ENCODE results near the gene ZNF334.

Gene ZNF334

GRCh38 chr20:46550461-46550860, 37.1 kb upstream of the ZNF334 start, which contains the start of gene OCSTAMP:
OCSTAMP (minus strand) TSS chr20:46550654; CDS start chr20:46550560, 94 bp downstream.
- TF ChIP-seq CTCF (conservative IDR thresholded peaks at IDR 0.05) (no peak), ZFX (IDR thresholded peaks at IDR 0.05) (no peak)
- no peak within 1 kb of the TSS for H3K27ac ChIP-seq

- no peak overlapping the region for H3K27ac ChIP-seq
- no peak for TF ChIP-seq ZFX (IDR thresholded peaks at IDR 0.05)
- peak; percentile 39 for TF ChIP-seq CTCF (conservative IDR thresholded peaks at IDR 0.05)
Observed at GRCh38 chr20:46549188-46549972, 36.0 kb upstream of the ZNF334 start.

GRCh38 chr20:46548688-46549087, 35.3 kb upstream of the ZNF334 start:
- TF ChIP-seq ZFX (IDR thresholded peaks at IDR 0.05) (no peak), CTCF (conservative IDR thresholded peaks at IDR 0.05) (no peak)

GRCh38 chr20:46547995-46548394, 34.6 kb upstream of the ZNF334 start:
- TF ChIP-seq CTCF (conservative IDR thresholded peaks at IDR 0.05): no peak
- no peak for TF ChIP-seq ZFX (IDR thresholded peaks at IDR 0.05)
- H3K27ac ChIP-seq: no peak overlapping the region

More at GRCh38 chr20:46548688-46549087, 35.3 kb upstream of the ZNF334 start:
- H3K27ac ChIP-seq: no peak overlapping the region

- TF ChIP-seq ZFX (IDR thresholded peaks at IDR 0.05): no peak
- no peak for TF ChIP-seq CTCF (conservative IDR thresholded peaks at IDR 0.05)
- H3K27ac ChIP-seq: no peak overlapping the region
Observed at GRCh38 chr20:46546936-46547335, 33.6 kb upstream of the ZNF334 start.

GRCh38 chr20:46546298-46546697, 32.9 kb upstream of the ZNF334 start:
- TF ChIP-seq ZFX (IDR thresholded peaks at IDR 0.05) (no peak), CTCF (conservative IDR thresholded peaks at IDR 0.05) (no peak)
- H3K27ac ChIP-seq: no peak overlapping the region

GRCh38 chr20:46545827-46546138, 32.4 kb upstream of the ZNF334 start:
- no peak overlapping the region for H3K27ac ChIP-seq
- TF ChIP-seq CTCF (conservative IDR thresholded peaks at IDR 0.05): no peak
- no peak for TF ChIP-seq ZFX (IDR thresholded peaks at IDR 0.05)
